Embryonic facial prominence (tissue), 1 donor: ENCODE data around the gene PXDN.
"Not testable (repeated sequence)": the region's sequence is repeated elsewhere in the genome, so short reads cannot be mapped to it uniquely, and the experiment has no call there.

Experiments used
- DNase-seq: peaks from one replicate; pipeline ENCODE4 v3.0.0-alpha.2; 2016; ENCODE audit errors: extremely low spot score

PXDN gene

DNA sequence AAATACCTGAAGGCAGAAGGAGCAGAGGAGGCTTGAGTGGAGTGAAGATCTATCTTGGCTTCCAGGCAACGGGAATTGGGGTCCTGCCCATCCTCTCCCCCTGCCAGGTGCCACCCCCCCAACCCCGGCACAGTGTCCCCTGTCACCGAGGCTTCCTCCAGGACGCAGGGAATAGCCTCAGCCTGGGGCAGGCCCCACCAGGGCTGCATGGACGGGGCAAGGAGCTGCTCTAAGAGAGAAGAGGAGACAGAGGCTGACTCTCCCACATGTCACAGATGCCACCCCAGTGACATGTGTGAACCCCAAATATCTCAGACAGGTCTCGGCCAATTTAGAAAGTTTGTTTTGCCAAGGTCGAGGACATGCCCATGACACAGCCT lies 42.1 kb downstream of the PXDN start:
- DNase-seq: no peak

GRCh38 chr2:1701556-1702185 lies 42.6 kb downstream of the PXDN start:
- DNase-seq: no peak

DNA sequence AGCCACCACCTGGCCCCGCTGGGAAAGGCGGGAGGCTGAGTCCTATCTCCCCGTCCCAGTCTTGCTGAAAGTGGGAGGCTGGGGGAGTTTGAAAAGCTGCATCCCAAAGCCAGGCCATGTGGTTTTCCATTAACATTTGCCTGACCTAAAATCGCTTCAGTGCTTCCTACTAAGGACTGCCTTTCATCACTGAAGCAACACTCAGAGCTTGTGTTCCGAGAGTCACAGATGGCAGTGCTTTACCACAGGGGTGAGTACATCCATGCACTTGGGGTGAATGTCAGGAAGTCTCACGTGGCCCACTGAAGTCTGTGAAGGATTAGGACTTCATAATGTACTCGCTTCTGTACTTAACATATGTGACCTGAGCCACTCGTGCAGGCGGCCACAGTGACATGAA lies 43.3 kb downstream of the PXDN start:
- DNase-seq: no peak

DNA sequence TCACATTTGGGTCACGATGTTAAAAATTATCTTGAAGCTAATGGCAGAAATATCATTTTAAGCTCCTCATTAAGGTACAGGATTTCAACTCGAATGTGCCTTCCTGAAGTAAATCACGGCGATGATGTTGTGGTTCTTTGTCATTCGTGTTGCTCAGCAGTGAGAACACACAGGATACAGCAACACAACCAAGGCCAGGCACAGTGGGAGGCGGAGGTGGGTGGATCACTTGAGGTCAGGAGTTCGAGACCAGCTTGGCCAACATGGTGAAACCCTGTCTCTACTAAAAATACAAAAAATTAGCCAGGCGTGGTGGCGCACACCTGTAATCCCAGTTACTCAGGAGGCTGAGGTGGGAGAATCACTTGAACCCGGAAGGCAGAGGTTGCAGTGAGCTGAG lies 43.9 kb downstream of the PXDN start:
- DNase-seq: not testable (repeated sequence)

DNA sequence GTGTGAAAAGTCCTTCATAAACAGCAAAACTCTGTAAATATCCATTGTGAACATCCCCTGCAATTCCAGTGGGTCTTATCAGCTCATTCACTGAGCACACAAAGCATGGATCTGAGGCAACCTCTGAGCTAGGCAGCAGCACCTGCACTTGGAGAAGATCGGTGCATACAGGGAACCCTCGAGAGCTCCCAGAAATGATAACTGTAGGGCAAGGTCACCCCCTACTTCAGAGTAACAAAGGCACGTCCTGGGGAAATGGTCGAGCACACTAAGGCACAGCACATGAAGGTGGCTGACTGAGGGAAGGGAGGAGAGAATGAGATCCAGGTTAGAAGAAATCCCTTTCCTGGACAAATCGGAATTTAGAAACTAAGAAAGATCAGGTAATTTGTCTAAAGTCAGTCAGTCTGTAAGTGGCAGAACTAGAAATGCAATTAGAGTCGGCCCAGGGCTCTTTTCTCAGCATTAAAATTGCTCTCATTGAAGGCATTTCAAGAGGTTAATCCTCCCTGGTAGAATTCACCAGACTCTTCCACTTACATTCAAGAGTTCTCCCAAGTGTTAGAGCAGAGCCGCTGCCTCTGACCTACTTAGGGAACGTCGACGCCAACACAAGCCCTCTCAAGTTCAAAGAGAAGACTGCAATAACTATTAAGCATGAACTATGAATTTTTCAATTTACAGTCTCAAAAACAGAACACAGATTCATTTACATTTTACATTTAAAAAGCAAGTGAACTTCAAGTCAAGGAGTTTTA lies 45.9 kb downstream of the PXDN start:
- DNase-seq: no peak

DNA sequence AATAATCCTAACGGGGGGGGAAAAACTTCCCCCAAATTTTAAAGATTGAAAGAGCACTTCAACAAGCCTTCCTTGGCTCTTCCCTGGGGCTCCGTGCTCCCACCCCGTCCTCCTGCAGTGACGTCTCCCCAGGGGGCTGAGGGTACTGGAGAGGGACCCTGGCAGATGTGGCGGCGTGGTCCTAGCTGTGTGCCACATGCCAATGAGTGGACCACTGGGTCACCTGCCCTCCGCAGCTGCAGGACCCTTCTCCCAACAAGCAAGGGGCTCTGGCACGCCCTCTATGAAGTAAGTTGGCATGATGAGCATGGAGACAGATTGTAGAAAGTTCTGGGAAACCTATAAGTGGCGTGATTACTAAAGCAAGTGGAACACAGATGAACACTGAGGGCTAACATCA lies 46.7 kb downstream of the PXDN start:
- no peak for DNase-seq

DNA sequence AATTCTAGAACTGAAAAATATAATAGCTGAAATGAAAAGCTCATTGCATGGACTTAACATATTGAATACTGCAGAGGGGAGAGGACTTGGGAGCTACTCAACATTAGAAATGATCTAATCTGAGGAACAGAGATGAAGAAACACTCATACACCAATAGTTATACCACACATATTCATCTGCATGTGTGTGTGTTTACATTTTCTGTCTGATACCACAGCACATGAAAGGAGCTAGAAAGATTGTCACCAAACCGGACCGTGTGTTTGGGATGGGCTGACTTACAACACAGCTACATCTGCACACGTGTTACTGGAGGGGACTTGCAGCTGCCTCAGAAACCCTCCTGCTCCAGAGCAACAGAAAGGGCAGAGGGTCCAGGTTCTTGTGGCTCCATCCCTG lies 47.8 kb downstream of the PXDN start:
- DNase-seq: no peak

DNA sequence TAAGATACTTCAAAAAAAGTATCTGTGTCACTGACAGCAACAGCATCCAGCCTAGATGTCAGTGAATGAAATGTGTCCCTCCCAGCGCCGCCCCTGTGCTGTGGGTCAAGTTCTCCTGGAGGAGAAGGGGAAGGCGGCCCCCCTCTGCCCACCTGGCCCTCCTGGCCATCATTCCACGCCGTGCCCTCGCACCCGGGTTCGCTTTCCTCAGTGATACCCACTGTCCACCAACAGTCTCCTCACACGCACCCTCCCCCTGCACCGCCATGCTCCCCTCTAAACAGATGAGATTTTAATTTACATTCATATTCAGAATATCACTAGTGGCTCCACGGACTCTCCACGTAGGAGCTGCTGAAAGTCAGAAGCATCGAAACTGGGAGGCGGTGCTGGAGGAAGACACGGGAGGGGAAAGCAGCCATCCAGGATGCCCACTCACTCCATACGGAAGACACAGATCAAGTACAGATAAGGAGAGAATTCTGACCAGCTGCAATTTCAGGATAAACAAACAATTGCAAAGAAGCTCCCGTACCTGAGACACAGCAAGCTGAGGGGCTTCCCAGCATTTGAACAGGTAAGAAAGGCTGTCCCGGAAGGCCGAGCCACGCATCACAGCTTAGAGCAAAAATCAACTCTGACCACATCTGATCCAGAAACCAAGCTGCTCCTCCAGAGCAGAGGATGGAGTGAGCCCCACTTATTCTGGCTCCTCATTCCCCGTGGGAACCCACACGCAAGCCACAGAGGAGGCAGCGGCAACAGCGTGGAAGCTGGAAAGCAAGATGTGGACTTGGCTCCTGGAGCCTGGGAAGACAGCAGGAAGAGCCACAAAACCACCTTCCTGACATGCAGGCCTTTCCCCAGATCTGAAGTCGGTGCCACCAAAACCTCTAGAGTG lies 49.7 kb downstream of the PXDN start:
- DNase-seq: no peak

DNA sequence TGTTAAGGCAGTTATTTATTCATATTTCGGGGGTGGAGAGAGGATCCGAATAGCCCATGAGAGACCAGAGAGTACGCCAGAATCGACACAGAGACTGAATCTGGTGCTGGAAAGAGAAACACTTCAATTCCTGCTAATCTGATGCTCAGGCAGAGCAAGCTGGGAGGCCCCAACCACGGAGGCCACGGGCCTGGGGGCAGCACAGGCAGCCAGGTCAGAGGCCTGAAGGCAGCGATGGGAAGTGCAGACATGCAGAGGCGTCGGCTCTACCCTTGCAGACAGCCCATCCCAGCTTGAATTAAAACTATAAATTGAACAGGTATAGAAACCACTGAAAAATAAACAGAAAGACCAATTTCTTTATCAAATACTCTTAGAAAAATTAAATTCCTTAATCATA lies 50.6 kb downstream of the PXDN start:
- no peak for DNase-seq

DNA sequence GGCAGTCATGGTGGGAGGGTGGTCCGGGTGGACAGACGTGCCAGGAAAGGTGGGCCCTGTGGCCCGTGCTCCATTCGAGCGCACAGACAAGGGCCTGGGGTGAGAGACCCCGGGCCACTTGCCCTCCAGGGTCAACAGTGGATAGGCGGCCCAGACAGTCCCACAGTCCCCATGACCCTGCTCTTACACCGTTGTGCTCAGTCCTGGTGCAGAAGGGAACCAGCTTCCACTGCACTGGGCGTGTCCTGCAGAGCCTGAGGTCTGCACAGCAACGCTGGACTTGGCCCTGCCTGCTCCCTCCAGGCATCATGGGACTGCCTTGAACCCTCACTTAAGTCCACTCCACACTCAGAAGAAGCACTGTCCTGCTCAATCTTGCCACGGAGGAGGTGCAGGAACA lies 52.0 kb downstream of the PXDN start:
- DNase-seq: no peak

DNA sequence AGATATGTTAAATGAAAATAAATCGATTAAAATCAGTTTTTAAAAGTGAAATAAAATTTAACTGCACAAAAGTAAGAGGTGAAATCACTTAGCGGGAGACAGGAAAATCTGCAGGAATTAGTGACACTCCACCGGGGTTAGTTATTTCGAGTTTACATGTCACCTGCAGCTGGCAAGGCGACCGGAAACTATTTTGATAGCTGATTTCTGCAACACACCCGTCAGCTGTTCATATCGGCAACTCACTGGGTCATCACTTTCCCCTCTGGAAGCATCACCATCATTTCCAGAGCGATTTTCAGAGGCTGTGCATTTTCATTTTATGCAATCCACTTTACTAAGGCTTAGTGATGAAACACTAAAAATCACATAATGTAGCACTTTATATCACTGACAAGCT lies 52.9 kb downstream of the PXDN start:
- DNase-seq: no peak

GRCh38 chr2:1690056-1690775 lies 54.1 kb downstream of the PXDN start:
- no peak for DNase-seq

DNA sequence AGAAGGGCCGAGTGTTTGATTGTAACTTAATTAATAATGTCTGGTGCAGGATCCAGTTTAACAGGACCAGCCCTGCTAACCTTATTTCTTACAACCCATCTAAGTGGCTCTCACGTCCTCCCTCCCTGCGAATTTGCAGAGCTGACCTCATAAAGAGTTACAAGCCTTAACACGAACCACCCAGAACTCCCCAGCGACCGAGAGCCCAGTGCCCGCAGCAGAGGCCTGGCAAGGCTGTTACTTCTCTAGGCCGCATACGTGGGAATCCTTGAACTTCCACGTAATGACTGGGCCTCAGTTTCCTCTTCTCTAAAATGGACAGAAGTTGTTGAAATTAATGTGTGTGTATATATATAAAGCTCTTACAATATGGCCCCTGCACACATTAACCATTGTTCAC lies 55.5 kb downstream of the PXDN start:
- DNase-seq: no peak

DNA sequence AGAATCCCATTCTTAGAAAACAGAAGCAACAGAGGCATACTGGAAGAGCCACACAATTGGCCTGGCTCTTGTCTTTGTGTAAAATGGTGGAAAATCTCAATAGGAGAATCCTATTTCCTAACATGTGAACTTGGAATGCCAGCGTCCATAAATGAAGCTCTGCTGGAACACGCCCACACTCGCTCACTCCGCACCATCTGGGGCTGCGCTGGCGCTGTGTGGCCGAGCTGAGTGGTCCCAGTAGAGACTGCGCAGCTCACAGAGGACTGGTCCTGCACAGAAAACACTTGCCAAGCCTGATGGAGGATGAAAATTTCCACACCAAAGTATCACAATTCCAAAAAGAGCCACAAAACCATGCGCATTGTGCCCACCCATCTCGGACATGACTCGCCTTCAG lies 56.2 kb downstream of the PXDN start:
- no peak for DNase-seq

- DNase-seq: no peak
Observed at GRCh38 chr2:1687254-1687653, 57.1 kb downstream of the PXDN start.

- DNase-seq: no peak
Observed at GRCh38 chr2:1686784-1687105, 57.6 kb downstream of the PXDN start.

- DNase-seq: no peak
Observed at GRCh38 chr2:1685957-1686783, 58.1 kb downstream of the PXDN start.

GRCh38 chr2:1685078-1685956 lies 59.0 kb downstream of the PXDN start:
- no peak for DNase-seq

DNA sequence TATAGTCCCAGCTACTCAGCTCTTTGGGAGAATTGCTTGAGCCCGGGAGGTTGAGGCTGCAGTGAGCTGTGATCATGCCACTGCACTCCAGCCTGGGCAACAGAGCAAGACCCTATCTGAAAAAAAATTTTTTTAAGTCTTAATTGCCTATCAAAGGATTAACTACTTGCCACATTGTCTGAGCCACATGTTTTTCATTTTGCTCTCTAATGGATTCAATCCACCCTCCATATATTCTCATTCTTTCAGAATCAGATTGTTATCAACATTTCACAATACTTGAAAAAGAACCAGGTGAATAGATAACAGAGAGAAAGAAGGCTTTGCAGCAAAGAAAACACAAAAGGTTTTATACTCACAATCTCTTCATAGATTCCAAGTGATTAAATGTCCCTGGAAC lies 61.0 kb downstream of the PXDN start:
- no peak for DNase-seq

GRCh38 chr2:1682181-1682440 lies 62.2 kb downstream of the PXDN start:
- no peak for DNase-seq
